GM23338 (cell line): Measurements from ENCODE around the gene TIPIN. TPM values are rescaled to one million over a fixed set of nuclear protein-coding genes. Genes with fewer than 3 reads are reported as not detected.

Experiments
- ATAC-seq: fragments of 200-7000 bp; cut with Tn5 transposase; 3 replicates; pipeline ENCODE4 v1.9.1; 2020
- DNase-seq: peaks from one replicate; pipeline ENCODE4 v3.0.0-alpha.2; 2015; ENCODE audit warnings: low spot score
- H2AFZ ChIP-seq: fragments of 200-600 bp; sonication (generic); 2 replicates; pipeline ENCODE4 v1.8.0; 2016; ENCODE audit warnings: antibody characterized with exemption, mild to moderate bottlenecking, moderate library complexity
- H3F3A ChIP-seq: fragments of 200-600 bp; sonication (generic); replicated peaks from 2 replicates; pipeline ENCODE4 v1.8.0; 2017; ENCODE audit warnings: antibody characterized with exemption, mixed run types, low read depth
- H3K27ac ChIP-seq: fragments of 200-600 bp; sonication (generic); 2 replicates; pipeline ENCODE4 v1.6.1; 2016; ENCODE audit warnings: low read depth
- H3K27me3 ChIP-seq: fragments of 200-600 bp; sonication (generic); 2 replicates; pipeline ENCODE4 v1.8.0; 2016; ENCODE audit warnings: mild to moderate bottlenecking, mixed run types, moderate library complexity; ENCODE audit not compliant: insufficient read depth
- H3K36me3 ChIP-seq: fragments of 200-600 bp; sonication (generic); 2 replicates; pipeline ENCODE4 v1.8.0; 2016; ENCODE audit warnings: mild to moderate bottlenecking; ENCODE audit not compliant: insufficient read depth
- H3K4me1 ChIP-seq: fragments of 200-600 bp; sonication (generic); 2 replicates; pipeline ENCODE4 v1.8.0; 2016; ENCODE audit warnings: mild to moderate bottlenecking, moderate library complexity; ENCODE audit not compliant: insufficient read depth
- H3K4me2 ChIP-seq: fragments of 200-600 bp; sonication (generic); 2 replicates; pipeline ENCODE4 v1.7.1; 2017; ENCODE audit warnings: mixed run types
- H3K4me3 ChIP-seq: fragments of 200-600 bp; sonication (generic); 2 replicates; pipeline ENCODE4 v1.6.1; 2016; ENCODE audit warnings: mixed run types
- H3K79me2 ChIP-seq: fragments of 200-600 bp; sonication (generic); replicated peaks from 2 replicates; pipeline ENCODE4 v1.8.0; 2017; ENCODE audit warnings: mild to moderate bottlenecking; ENCODE audit not compliant: insufficient read depth
- H3K9me2 ChIP-seq: fragments of 200-600 bp; sonication (generic); 2 replicates; pipeline ENCODE4 v1.8.0; 2017; ENCODE audit not compliant: insufficient read depth
- H4K20me1 ChIP-seq: fragments of 200-600 bp; sonication (generic); replicated peaks from 2 replicates; pipeline ENCODE4 v1.8.0; 2017; ENCODE audit warnings: mild to moderate bottlenecking; ENCODE audit not compliant: insufficient read depth
- H3K27ac Mint-ChIP-seq: 2 replicates; pipeline ENCODE4 v1.8.0; 2020; ENCODE audit warnings: inconsistent platforms, mild to moderate bottlenecking, moderate library complexity, mixed read lengths
- H3K27me3 Mint-ChIP-seq: 3 replicates; pipeline ENCODE4 v1.8.0; 2022; ENCODE audit warnings: low read depth, mild to moderate bottlenecking, moderate library complexity, mixed read lengths, inconsistent platforms; ENCODE audit not compliant: insufficient read depth, poor library complexity
- H3K36me3 Mint-ChIP-seq: 3 replicates; pipeline ENCODE4 v1.8.0; 2021; ENCODE audit warnings: low read depth, mild to moderate bottlenecking, inconsistent platforms, moderate library complexity, mixed read lengths
- H3K4me1 Mint-ChIP-seq: 3 replicates; pipeline ENCODE4 v1.8.0; 2020; ENCODE audit warnings: mild to moderate bottlenecking, inconsistent platforms, mixed read lengths
- H3K4me3 Mint-ChIP-seq: 3 replicates; pipeline ENCODE4 v1.8.0; 2021; ENCODE audit warnings: moderate library complexity, mild to moderate bottlenecking, inconsistent platforms, mixed read lengths
- H3K9me3 Mint-ChIP-seq: 3 replicates; pipeline ENCODE4 v1.8.0; 2020; ENCODE audit warnings: moderate library complexity, mild to moderate bottlenecking, inconsistent platforms, mixed read lengths
- CREB1 ChIP-seq: fragments of 250-450 bp; sonication (Bioruptor Pico); IDR thresholded peaks from 2 replicates; pipeline ENCODE4 v1.5.0; 2020; ENCODE audit warnings: low read depth, mild to moderate bottlenecking, moderate library complexity
- ETS1 ChIP-seq: IDR thresholded peaks from 2 replicates; pipeline ENCODE4 v1.6.1; 2016; ENCODE audit warnings: antibody characterized with exemption
- EZH2 ChIP-seq: fragments of 200-600 bp; sonication (generic); IDR thresholded peaks from one replicate; pipeline ENCODE4 v1.8.0; 2017; ENCODE audit warnings: antibody characterized with exemption, mild to moderate bottlenecking, low read depth; ENCODE audit not compliant: unreplicated experiment
- EZH2phosphoT487 ChIP-seq: fragments of 200-600 bp; sonication (generic); IDR thresholded peaks from one replicate; pipeline ENCODE4 v1.8.1; 2018; ENCODE audit warnings: antibody characterized with exemption; ENCODE audit not compliant: unreplicated experiment
- ZNF331 ChIP-seq: fragments of 250-450 bp; sonication (Bioruptor Pico); IDR thresholded peaks from 2 replicates; pipeline ENCODE4 v1.5.0; 2020; ENCODE audit warnings: low read depth, mild to moderate bottlenecking, moderate library complexity
- ZNF462 ChIP-seq: fragments of 250-450 bp; sonication (Bioruptor Pico); IDR thresholded peaks from 2 replicates; pipeline ENCODE4 v1.5.0; 2020; ENCODE audit warnings: mild to moderate bottlenecking, moderate library complexity
- polyA plus RNA-seq: library from polyadenylated mRNA; unstranded; fragments of >200 nt; fragmentation: Nextera tagmentation; extraction: Ambion mirVana; gene quantifications from 2 replicates; pipeline ENCODE4 v1.2.1, GENCODE V29; 2016
- total RNA-seq: library from RNA; depleted of rRNA; stranded (reverse); fragments of >200 nt; shearing (Covaris generic); gene quantifications from 2 replicates; pipeline ENCODE4 v1.2.3, GENCODE V29; 2014

TIPIN gene
- total and polyA plus RNA-seq, 2 experiments from 2014 or later, result 25.3 to 39.1 TPM

- TF ChIP-seq ZNF462 (CRISPR knock-in tag), result no peak
These were observed 57.7 kb downstream of the TIPIN start (continued) for GRCh38 chr15:66298803-66299251.

GRCh38 chr15:66296186-66296585 is 60.3 kb downstream of the TIPIN start:
- no peaks in the 10 kb centered on the region for H4K20me1 ChIP-seq
- peaks cover 40% of the 10 kb centered on the region for H3K4me1 Mint-ChIP-seq
- no peak overlapping the region for H2AFZ ChIP-seq
- peaks cover 10% of the 10 kb centered on the region for H3K27me3 Mint-ChIP-seq
- no peaks in the 10 kb centered on the region for H3K9me2 ChIP-seq
- peaks cover 6% of the 10 kb centered on the region; the same call in 2 of the 3 replicates for H3K36me3 Mint-ChIP-seq
- DNase-seq (no peak), ATAC-seq (no peak)
- no peak overlapping the region; the same call in 1 of the 2 replicates for H3K27ac Mint-ChIP-seq
- peaks cover 9% of the 10 kb centered on the region; the same call in 1 of the 2 replicates for H3K79me2 ChIP-seq
- peaks cover 30% of the 10 kb centered on the region for H3K4me1 ChIP-seq
- H3K27ac ChIP-seq, result no peak overlapping the region
- H3K4me2 ChIP-seq, result peak overlapping the region; percentile 97; the same call in 1 of the 2 replicates
- no peak overlapping the region for H3K4me3 ChIP-seq
- H3F3A ChIP-seq, result no peaks in the 10 kb centered on the region; the same call in 1 of the 2 replicates
- H3K9me3 Mint-ChIP-seq, result no peaks in the 10 kb centered on the region; the same call in 2 of the 3 replicates
- no peaks in the 10 kb centered on the region for H3K27me3 ChIP-seq
- no peaks in the 10 kb centered on the region for H3K36me3 ChIP-seq
- H3K4me3 Mint-ChIP-seq, result no peak overlapping the region
- TF ChIP-seq ETS1, result no peak
- TF ChIP-seq ZNF331 (CRISPR knock-in tag), result no peak
- TF ChIP-seq ZNF462 (CRISPR knock-in tag), result no peak
- no peak for TF ChIP-seq EZH2phosphoT487
- no peak for TF ChIP-seq EZH2
- TF ChIP-seq CREB1, result no peak
